HepG2 (cell line): Measurements from ENCODE around the gene USP36. TPM values are rescaled to one million over a fixed set of nuclear protein-coding genes. Genes with fewer than 3 reads are reported as not detected.

Experiments used
- ATAC-seq: fragments of 200-7000 bp; cut with Tn5 transposase; 3 replicates; pipeline ENCODE4 v1.9.1; 2020; ENCODE audit warnings: mild to moderate bottlenecking, moderate library complexity
- BruUV-seq: library from RNA; stranded (reverse); fragments of 400-500 nt; replicated peaks from 2 replicates; lab custom pipeline; 2021; lab: Mats Ljungman, UMichigan
- CTCF ChIA-PET: fragments of 300-600 bp; formaldehyde crosslinking; extraction: SDS; loops from one replicate; lab custom pipeline; 2021; ENCODE audit warnings: low total read pairs, inconsistent platforms, low intra/inter-chr PET ratio; lab: Yijun Ruan, JAX
- POLR2A ChIA-PET: fragments of 350-600 bp; sonication (Branson Sonifier 250); formaldehyde crosslinking; loops from one replicate; lab custom pipeline; 2020; ENCODE audit warnings: antibody characterized with exemption, inconsistent platforms; lab: Yijun Ruan, JAX
- DNase-seq: peaks from one replicate; pipeline ENCODE4 v3.0.0-alpha.2; 2015; ENCODE audit warnings: low spot score
- FAIRE-seq: peaks from 3 replicates; lab custom pipeline; 2011; peaks lifted over from hg19 to GRCh38; lab: Jason Lieb, UNC
- H2AFZ ChIP-seq: one replicate; pipeline ENCODE4 v1.6.1; 2011; ENCODE audit warnings: low read length, inconsistent platforms
- H3K27ac ChIP-seq: fragments of 300-600 bp; 3 replicates; pipeline ENCODE4 v1.8.0; 2011; ENCODE audit warnings: mixed run types, mild to moderate bottlenecking, mixed read lengths, low read length, inconsistent platforms; ENCODE audit not compliant: insufficient read depth; ENCODE audit errors: extremely low read length
- H3K27me3 ChIP-seq, 2 experiments: fragments of 200-600 bp in 1 of 2; 2 replicates in 1 of 2; 3 replicates in 1 of 2; pipeline versions ENCODE4 v1.6.0 to v1.8.0; 2011; ENCODE audit warnings: low read length in 2 of 2, mild to moderate bottlenecking in 2 of 2, moderate library complexity in 2 of 2, inconsistent platforms in 1 of 2; ENCODE audit not compliant: insufficient read depth in 2 of 2, control insufficient read depth in 1 of 2
- H3K36me3 ChIP-seq, 2 experiments: fragments of 200-600 bp in 1 of 2; replicated peaks in 1 of 2; 2 replicates in 1 of 2; 3 replicates in 1 of 2; pipeline versions ENCODE4 v1.5.1 to v1.8.0; 2011; ENCODE audit warnings: low read length in 2 of 2, inconsistent platforms in 1 of 2; ENCODE audit not compliant: insufficient read depth in 2 of 2, control insufficient read depth in 1 of 2
- H3K4me1 ChIP-seq: 2 replicates; pipeline ENCODE4 v1.5.1; 2012; ENCODE audit warnings: low read length, inconsistent platforms; ENCODE audit not compliant: insufficient read depth
- H3K4me2 ChIP-seq: 2 replicates; pipeline ENCODE4 v1.6.0; 2011; ENCODE audit warnings: low read depth, low read length, inconsistent platforms
- H3K4me3 ChIP-seq, 3 experiments: fragments of 200-600 bp in 1 of 3; sonication (generic), shearing (Covaris generic) in 1 of 3; replicated peaks in 1 of 3; 2 replicates each; pipeline ENCODE4 v1.5.1; 2011 to 2016; ENCODE audit warnings: low read length in 3 of 3, inconsistent platforms in 2 of 3, low read depth in 2 of 3, mild to moderate bottlenecking in 2 of 3, control low read depth in 1 of 3, mixed read lengths in 1 of 3; ENCODE audit not compliant: insufficient read depth in 1 of 3
- H3K79me2 ChIP-seq: one replicate; pipeline ENCODE4 v1.6.1; 2011; ENCODE audit warnings: low read length, inconsistent platforms; ENCODE audit not compliant: insufficient read depth
- H3K9ac ChIP-seq: 2 replicates; pipeline ENCODE4 v1.6.0; 2011; ENCODE audit warnings: mild to moderate bottlenecking, low read depth, low read length, inconsistent platforms; ENCODE audit not compliant: insufficient read depth
- H3K9me3 ChIP-seq: 2 replicates; pipeline ENCODE4 v1.5.1; 2012; ENCODE audit warnings: mild to moderate bottlenecking, low read length
- H4K20me1 ChIP-seq: 2 replicates; pipeline ENCODE4 v1.6.0; 2011; ENCODE audit warnings: inconsistent platforms, mild to moderate bottlenecking, low read length, moderate library complexity; ENCODE audit not compliant: insufficient read depth
- CHD4 ChIP-seq: fragments of 200-600 bp; sonication (generic); IDR thresholded peaks from 2 replicates; pipeline ENCODE4 v1.7.0; 2017; ENCODE audit warnings: mild to moderate bottlenecking, low read length, borderline replicate concordance
- GATAD2A ChIP-seq: IDR thresholded peaks from 2 replicates; pipeline ENCODE4 v1.6.1; 2016
- KAT7 ChIP-seq: IDR thresholded peaks from 2 replicates; pipeline ENCODE4 v1.6.1; 2018; ENCODE audit warnings: borderline replicate concordance, missing compliant biosample characterization
- KLF15 ChIP-seq: sonication (generic); formaldehyde crosslinking; IDR thresholded peaks from 2 replicates; pipeline ENCODE4 v1.8.1; 2023; ENCODE audit warnings: borderline replicate concordance, mild to moderate bottlenecking, inconsistent platforms, missing genetic modification reagents, mixed read lengths
- NBN ChIP-seq: fragments of 450-650 bp; conservative IDR thresholded peaks from 2 replicates; pipeline ENCODE4 v1.6.1; 2017
- SIN3A ChIP-seq: IDR thresholded peaks from 2 replicates; pipeline ENCODE4 v1.6.1; 2011; ENCODE audit warnings: low read depth, mild to moderate bottlenecking, control low read depth, low read length, borderline replicate concordance
- SIX4 ChIP-seq: sonication (generic); formaldehyde crosslinking; IDR thresholded peaks from 2 replicates; pipeline ENCODE4 v1.4.0; 2020; ENCODE audit warnings: missing genetic modification reagents
- TBX3 ChIP-seq: fragments of 450-650 bp; IDR thresholded peaks from 2 replicates; pipeline ENCODE4 v1.6.1; 2017; ENCODE audit warnings: antibody characterized with exemption, mild to moderate bottlenecking, inconsistent platforms, borderline replicate concordance
- ZNF12 ChIP-seq: sonication (generic); formaldehyde crosslinking; IDR thresholded peaks from 2 replicates; pipeline ENCODE4 v1.5.0; 2020; ENCODE audit warnings: missing genetic modification reagents
- ZNF136 ChIP-seq: sonication (generic); formaldehyde crosslinking; IDR thresholded peaks from 2 replicates; pipeline ENCODE4 v1.8.1; 2022; ENCODE audit warnings: low read depth, mild to moderate bottlenecking, moderate library complexity, missing genetic modification reagents
- ZNF781 ChIP-seq: sonication (generic); formaldehyde crosslinking; IDR thresholded peaks from 2 replicates; pipeline ENCODE4 v1.5.1; 2020; ENCODE audit warnings: borderline replicate concordance, mild to moderate bottlenecking, missing genetic modification reagents; ENCODE audit errors: not compliant biosample characterization
- whole genome bisulfite sequencing: methylation state at CpG from one replicate; pipeline ENCODE4 v1.1.6; 2017; ENCODE audit warnings: low lambda C conversion rate; 5-methylcytosine and 5-hydroxymethylcytosine counted together
- in situ Hi-C: cut with HindIII; loops from 2 replicates; pipeline ENCODE4 v1.10.0; 2017; ENCODE audit warnings: low pct_unique_long_range_greater_than_20kb; ENCODE audit not compliant: extremely low pct_ligation_motif_present
- intact Hi-C: fragments of 100-400 bp; cut with micrococcal nuclease; formaldehyde crosslinking; loops from one replicate; pipeline ENCODE4 v1.10.0; 2022; ENCODE audit not compliant: unreplicated experiment
- polyA plus RNA-seq, 8 experiments: library from polyadenylated mRNA; depleted of rRNA in 3 of 8; stranded (reverse) in 7 of 8; unstranded in 1 of 8; fragments of >200 nt; fragmentation: Illumina TruSeq in 4 of 8; extraction: Trizol in 4 of 8; gene quantifications; 2 replicates each; pipeline versions ENCODE4 v1.2.1 to v1.2.3, GENCODE V29; 2011 to 2016; ENCODE audit warnings: low read depth in 4 of 8, missing spikeins in 1 of 8, mixed read lengths in 1 of 8; ENCODE audit not compliant: insufficient read depth in 1 of 8
- total RNA-seq, 5 experiments: library from RNA; depleted of rRNA; stranded (reverse); fragments of >200 nt; fragmentation: Illumina TruSeq; extraction: Trizol; gene quantifications; 2 replicates each; pipeline ENCODE4 v1.2.3, GENCODE V29; 2016; ENCODE audit warnings: low read depth in 1 of 5
- TF ChIP-seq, protein P1 (sequence below): sonication (generic); formaldehyde crosslinking; IDR thresholded peaks from 2 replicates; pipeline ENCODE4 v1.4.0; 2020; ENCODE audit warnings: mild to moderate bottlenecking, missing genetic modification reagents
- TF ChIP-seq, protein P2 (sequence below): sonication (generic); formaldehyde crosslinking; IDR thresholded peaks from 2 replicates; pipeline ENCODE4 v1.8.1; 2022; ENCODE audit warnings: low read depth, mild to moderate bottlenecking, missing genetic modification reagents
- TF ChIP-seq, protein P3 (sequence below): sonication (generic); formaldehyde crosslinking; IDR thresholded peaks from 2 replicates; pipeline ENCODE4 v1.5.0; 2020; ENCODE audit warnings: missing genetic modification reagents
- TF ChIP-seq, protein P4 (sequence below), 2 experiments: sonication (generic) in 1 of 2; formaldehyde crosslinking in 1 of 2; IDR thresholded peaks; 2 replicates each; pipeline versions ENCODE4 v1.5.1 to v1.6.1; 2011 to 2020; ENCODE audit warnings: borderline replicate concordance in 1 of 2, low read depth in 1 of 2, low read length in 1 of 2, mild to moderate bottlenecking in 1 of 2, missing genetic modification reagents in 1 of 2, moderate library complexity in 1 of 2

Gene USP36
- total and polyA plus RNA-seq, 2 of the 13 experiments (the other 11 are each of a cell fraction or from before 2014, with no cell fraction given): 29.6 to 45.9 TPM

DNA sequence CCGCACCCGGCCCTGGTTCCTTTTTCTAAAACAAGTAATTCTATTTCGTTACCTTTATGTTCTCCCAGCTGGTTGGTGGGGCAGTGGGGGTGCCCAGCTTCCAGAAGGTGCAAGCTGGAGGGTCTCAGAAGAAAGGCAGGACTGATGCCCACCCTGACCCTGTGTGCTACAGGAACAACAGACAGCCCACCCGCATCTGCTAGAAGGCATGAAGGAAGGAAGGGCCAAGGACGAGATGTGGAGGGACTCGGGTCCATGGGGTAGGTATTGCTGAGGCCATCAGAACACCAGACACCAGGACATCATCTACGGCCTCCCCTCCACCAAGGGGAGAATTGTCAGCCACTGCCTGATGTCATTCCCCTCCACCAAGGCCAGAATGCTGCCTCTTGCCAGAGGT lies 52.2 kb downstream of the USP36 start:
- no peak overlapping the region for H3K4me2 ChIP-seq
- H3K9ac ChIP-seq: no peak overlapping the region
- no peaks in the 10 kb centered on the region for H3K9me3 ChIP-seq
- no peaks in the 10 kb centered on the region for H3K79me2 ChIP-seq
- H3K27ac ChIP-seq: no peak overlapping the region
- no TSS peak for BruUV-seq
- H3K4me1 ChIP-seq: peaks cover 50% of the 10 kb centered on the region
- intact Hi-C loops (no loop called here), in situ Hi-C loops (no loop called here)
- no peaks in the 10 kb centered on the region for H4K20me1 ChIP-seq
- no peak for DNase-seq
- ChIA-PET POLR2A (no interaction called here), CTCF (no interaction called here)
- no peak overlapping the region for H3K4me3 ChIP-seq
- H3K36me3 ChIP-seq: peaks cover under 1 to 4% of the 10 kb centered on the region in 2 experiments; a peak in 2 of 5 replicates
- no peaks in the 10 kb centered on the region for H3K27me3 ChIP-seq
- no peak for ATAC-seq
- H2AFZ ChIP-seq: no peak overlapping the region
- no peak for FAIRE-seq
- WGBS: 82% methylated on average over 7 of the region's 7 CpGs
- TF ChIP-seq, protein P1, sequence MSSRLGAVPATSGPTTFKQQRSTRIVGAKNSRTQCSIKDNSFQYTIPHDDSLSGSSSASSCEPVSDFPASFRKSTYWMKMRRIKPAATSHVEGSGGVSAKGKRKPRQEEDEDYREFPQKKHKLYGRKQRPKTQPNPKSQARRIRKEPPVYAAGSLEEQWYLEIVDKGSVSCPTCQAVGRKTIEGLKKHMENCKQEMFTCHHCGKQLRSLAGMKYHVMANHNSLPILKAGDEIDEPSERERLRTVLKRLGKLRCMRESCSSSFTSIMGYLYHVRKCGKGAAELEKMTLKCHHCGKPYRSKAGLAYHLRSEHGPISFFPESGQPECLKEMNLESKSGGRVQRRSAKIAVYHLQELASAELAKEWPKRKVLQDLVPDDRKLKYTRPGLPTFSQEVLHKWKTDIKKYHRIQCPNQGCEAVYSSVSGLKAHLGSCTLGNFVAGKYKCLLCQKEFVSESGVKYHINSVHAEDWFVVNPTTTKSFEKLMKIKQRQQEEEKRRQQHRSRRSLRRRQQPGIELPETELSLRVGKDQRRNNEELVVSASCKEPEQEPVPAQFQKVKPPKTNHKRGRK (CRISPR knock-in tag): no peak
- TF ChIP-seq ZNF781 (CRISPR knock-in tag) (no peak), KAT7 (CRISPR knock-in tag) (no peak), CHD4 (no peak), TBX3 (no peak), SIX4 (no peak), NBN (no peak), GATAD2A (no peak), ZNF12 (CRISPR knock-in tag) (no peak), SIN3A (no peak), ZNF136 (no peak), KLF15 (CRISPR knock-in tag) (no peak)
- TF ChIP-seq, protein P2, sequence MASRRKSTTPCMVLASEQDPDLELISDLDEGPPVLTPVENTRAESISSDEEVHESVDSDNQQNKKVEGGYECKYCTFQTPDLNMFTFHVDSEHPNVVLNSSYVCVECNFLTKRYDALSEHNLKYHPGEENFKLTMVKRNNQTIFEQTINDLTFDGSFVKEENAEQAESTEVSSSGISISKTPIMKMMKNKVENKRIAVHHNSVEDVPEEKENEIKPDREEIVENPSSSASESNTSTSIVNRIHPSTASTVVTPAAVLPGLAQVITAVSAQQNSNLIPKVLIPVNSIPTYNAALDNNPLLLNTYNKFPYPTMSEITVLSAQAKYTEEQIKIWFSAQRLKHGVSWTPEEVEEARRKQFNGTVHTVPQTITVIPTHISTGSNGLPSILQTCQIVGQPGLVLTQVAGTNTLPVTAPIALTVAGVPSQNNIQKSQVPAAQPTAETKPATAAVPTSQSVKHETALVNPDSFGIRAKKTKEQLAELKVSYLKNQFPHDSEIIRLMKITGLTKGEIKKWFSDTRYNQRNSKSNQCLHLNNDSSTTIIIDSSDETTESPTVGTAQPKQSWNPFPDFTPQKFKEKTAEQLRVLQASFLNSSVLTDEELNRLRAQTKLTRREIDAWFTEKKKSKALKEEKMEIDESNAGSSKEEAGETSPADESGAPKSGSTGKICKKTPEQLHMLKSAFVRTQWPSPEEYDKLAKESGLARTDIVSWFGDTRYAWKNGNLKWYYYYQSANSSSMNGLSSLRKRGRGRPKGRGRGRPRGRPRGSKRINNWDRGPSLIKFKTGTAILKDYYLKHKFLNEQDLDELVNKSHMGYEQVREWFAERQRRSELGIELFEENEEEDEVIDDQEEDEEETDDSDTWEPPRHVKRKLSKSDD (CRISPR knock-in tag): no peak
- TF ChIP-seq, protein P3, sequence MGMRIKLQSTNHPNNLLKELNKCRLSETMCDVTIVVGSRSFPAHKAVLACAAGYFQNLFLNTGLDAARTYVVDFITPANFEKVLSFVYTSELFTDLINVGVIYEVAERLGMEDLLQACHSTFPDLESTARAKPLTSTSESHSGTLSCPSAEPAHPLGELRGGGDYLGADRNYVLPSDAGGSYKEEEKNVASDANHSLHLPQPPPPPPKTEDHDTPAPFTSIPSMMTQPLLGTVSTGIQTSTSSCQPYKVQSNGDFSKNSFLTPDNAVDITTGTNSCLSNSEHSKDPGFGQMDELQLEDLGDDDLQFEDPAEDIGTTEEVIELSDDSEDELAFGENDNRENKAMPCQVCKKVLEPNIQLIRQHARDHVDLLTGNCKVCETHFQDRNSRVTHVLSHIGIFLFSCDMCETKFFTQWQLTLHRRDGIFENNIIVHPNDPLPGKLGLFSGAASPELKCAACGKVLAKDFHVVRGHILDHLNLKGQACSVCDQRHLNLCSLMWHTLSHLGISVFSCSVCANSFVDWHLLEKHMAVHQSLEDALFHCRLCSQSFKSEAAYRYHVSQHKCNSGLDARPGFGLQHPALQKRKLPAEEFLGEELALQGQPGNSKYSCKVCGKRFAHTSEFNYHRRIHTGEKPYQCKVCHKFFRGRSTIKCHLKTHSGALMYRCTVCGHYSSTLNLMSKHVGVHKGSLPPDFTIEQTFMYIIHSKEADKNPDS (CRISPR knock-in tag): no peak
- TF ChIP-seq, protein P4, sequence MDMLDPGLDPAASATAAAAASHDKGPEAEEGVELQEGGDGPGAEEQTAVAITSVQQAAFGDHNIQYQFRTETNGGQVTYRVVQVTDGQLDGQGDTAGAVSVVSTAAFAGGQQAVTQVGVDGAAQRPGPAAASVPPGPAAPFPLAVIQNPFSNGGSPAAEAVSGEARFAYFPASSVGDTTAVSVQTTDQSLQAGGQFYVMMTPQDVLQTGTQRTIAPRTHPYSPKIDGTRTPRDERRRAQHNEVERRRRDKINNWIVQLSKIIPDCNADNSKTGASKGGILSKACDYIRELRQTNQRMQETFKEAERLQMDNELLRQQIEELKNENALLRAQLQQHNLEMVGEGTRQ (IDR thresholded peaks at IDR 0.05; ENCODE audit: low read depth, low read length): no peak
- TF ChIP-seq, protein P4 (CRISPR knock-in tag; IDR thresholded peaks at IDR 0.05; ENCODE audit: borderline replicate concordance): no peak
